ENCODE results near the gene GSTM4. TPM values are rescaled to one million over a fixed set of nuclear protein-coding genes. Genes with fewer than 3 reads are reported as not detected.

GSTM4 gene
- total RNA-seq, 1 experiment from 2014 or later: 24.6 TPM

GRCh38 chr1:109689844-109690405 lies 34.0 kb downstream of the GSTM4 start:
- H3K9ac ChIP-seq (ENCODE audit: extremely low read depth, insufficient read length, low read length): no peak overlapping the region
- Mint-ChIP-seq H3K27ac (no peak overlapping the region), H3K27me3 (ENCODE audit: low read depth) (peaks cover 2% of the 10 kb centered on the region; the same call in 1 of the 2 replicates), H3K4me3 (no peak overlapping the region), H3K4me1 (no peaks in the 10 kb centered on the region), H3K36me3 (ENCODE audit: insufficient read depth in 1 of 3, low read depth in 3 of 3) (peaks cover 0 to 11% (median 0%) of the 10 kb centered on the region in 3 experiments; a peak in 1 of 7 replicates), H3K9me3 (peaks cover 0 to 2% of the 10 kb centered on the region in 2 experiments; a peak in 1 of 5 replicates)
- H3K79me2 ChIP-seq (ENCODE audit: insufficient read depth, low read length): no peaks in the 10 kb centered on the region
- no peak for DNase-seq
- no peaks in the 10 kb centered on the region for H4K20me1 ChIP-seq (ENCODE audit: control insufficient read depth, insufficient read depth, insufficient read length)
- H2BK20ac ChIP-seq (ENCODE audit: low read depth, low read length, poor library complexity, severe bottlenecking): no peak overlapping the region
- H3K27me3 ChIP-seq (ENCODE audit: insufficient read depth, low read length): no peaks in the 10 kb centered on the region
- H2BK12ac ChIP-seq (ENCODE audit: insufficient read length, low read depth, low read length): no peak overlapping the region
- no peak overlapping the region for H2AK5ac ChIP-seq (ENCODE audit: insufficient read length, low read length)
- no peaks in the 10 kb centered on the region for H3K9me3 ChIP-seq (ENCODE audit: control insufficient read depth, low read depth, low read length)
- TF ChIP-seq, protein P1, sequence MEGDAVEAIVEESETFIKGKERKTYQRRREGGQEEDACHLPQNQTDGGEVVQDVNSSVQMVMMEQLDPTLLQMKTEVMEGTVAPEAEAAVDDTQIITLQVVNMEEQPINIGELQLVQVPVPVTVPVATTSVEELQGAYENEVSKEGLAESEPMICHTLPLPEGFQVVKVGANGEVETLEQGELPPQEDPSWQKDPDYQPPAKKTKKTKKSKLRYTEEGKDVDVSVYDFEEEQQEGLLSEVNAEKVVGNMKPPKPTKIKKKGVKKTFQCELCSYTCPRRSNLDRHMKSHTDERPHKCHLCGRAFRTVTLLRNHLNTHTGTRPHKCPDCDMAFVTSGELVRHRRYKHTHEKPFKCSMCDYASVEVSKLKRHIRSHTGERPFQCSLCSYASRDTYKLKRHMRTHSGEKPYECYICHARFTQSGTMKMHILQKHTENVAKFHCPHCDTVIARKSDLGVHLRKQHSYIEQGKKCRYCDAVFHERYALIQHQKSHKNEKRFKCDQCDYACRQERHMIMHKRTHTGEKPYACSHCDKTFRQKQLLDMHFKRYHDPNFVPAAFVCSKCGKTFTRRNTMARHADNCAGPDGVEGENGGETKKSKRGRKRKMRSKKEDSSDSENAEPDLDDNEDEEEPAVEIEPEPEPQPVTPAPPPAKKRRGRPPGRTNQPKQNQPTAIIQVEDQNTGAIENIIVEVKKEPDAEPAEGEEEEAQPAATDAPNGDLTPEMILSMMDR (conservative IDR thresholded peaks at IDR 0.05): no peak
- H3K56ac ChIP-seq (ENCODE audit: insufficient read length, low read depth, low read length): no peak overlapping the region
- no peak overlapping the region for H3K14ac ChIP-seq (ENCODE audit: insufficient read depth, low read length)
- H3K23ac ChIP-seq (ENCODE audit: insufficient read length, low read depth, low read length): no peak overlapping the region
- no peak overlapping the region for H4K8ac ChIP-seq (replicated peaks; ENCODE audit: insufficient read length, low read depth, low read length)
- no peak overlapping the region for H2BK120ac ChIP-seq (ENCODE audit: low read depth, low read length, poor library complexity, severe bottlenecking)
- no peak overlapping the region for H2BK5ac ChIP-seq (ENCODE audit: insufficient read length, low read length)
- H2BK15ac ChIP-seq (ENCODE audit: low read depth, low read length): no peak overlapping the region
- H3T11ph ChIP-seq (ENCODE audit: low read length): no peak overlapping the region
- no peak overlapping the region for H3K4ac ChIP-seq (ENCODE audit: low read depth, low read length)
- H3K4me2 ChIP-seq (ENCODE audit: insufficient read depth, insufficient read length, low read length): no peak overlapping the region
- H3K4me1 ChIP-seq (ENCODE audit: insufficient read depth, low read length): no peaks in the 10 kb centered on the region
- no CpG with 5 or more reads among the region's 6 CpGs for WGBS (ENCODE audit: extremely low coverage, insufficient read length, low lambda C conversion rate)
- no peak overlapping the region for H2AFZ ChIP-seq (ENCODE audit: low read length)
- H4K5ac ChIP-seq (ENCODE audit: insufficient read length, low read depth, low read length): no peak overlapping the region
- H3K18ac ChIP-seq (ENCODE audit: insufficient read length, low read depth, low read length): no peak overlapping the region
- H4K91ac ChIP-seq (ENCODE audit: insufficient read length, low read depth, low read length): no peak overlapping the region
- H3K79me1 ChIP-seq (ENCODE audit: insufficient read depth, low read depth, low read length, poor library complexity, severe bottlenecking): no peaks in the 10 kb centered on the region
- no peak overlapping the region for H3K27ac ChIP-seq (ENCODE audit: insufficient read length, low read depth, low read length)
- peaks cover 2% of the 10 kb centered on the region for H3K23me2 ChIP-seq (ENCODE audit: insufficient read length, low read depth, low read length, poor library complexity, severe bottlenecking)

All from H9 (cell line).